Neural cell (in vitro differentiated cells): ENCODE measurements around the gene MRPL36. TPM values are rescaled to one million over a fixed set of nuclear protein-coding genes. Genes with fewer than 3 reads are reported as not detected.

Experiments used
- H2AFZ ChIP-seq: fragments of 200-600, 300-800 bp; sonication (generic), shearing (Covaris generic); 2 replicates; pipeline ENCODE4 v1.6.0; 2014; ENCODE audit warnings: low read depth, mild to moderate bottlenecking, antibody characterized with exemption, low read length, moderate library complexity
- H3F3A ChIP-seq: fragments of 200-600 bp; shearing (Covaris generic); 2 replicates; pipeline ENCODE4 v1.6.1; 2016; ENCODE audit warnings: mild to moderate bottlenecking, moderate library complexity, mixed read lengths, antibody characterized with exemption, low read length; ENCODE audit not compliant: insufficient read depth, poor library complexity, severe bottlenecking
- H3K27ac ChIP-seq: fragments of 200-600, 300-800 bp; sonication (generic), shearing (Covaris generic); 2 replicates; pipeline ENCODE4 v1.5.1; 2014; ENCODE audit warnings: mild to moderate bottlenecking, low read length, moderate library complexity
- H3K27me3 ChIP-seq: fragments of 300-800, 200-600 bp; sonication (generic), shearing (Covaris generic); 2 replicates; pipeline ENCODE4 v1.6.0; 2014; ENCODE audit warnings: mild to moderate bottlenecking, low read depth, low read length, moderate library complexity; ENCODE audit not compliant: insufficient read depth
- H3K36me3 ChIP-seq: fragments of 300-800, 200-600 bp; sonication (generic), shearing (Covaris generic); 2 replicates; pipeline ENCODE4 v1.5.1; 2014; ENCODE audit warnings: mild to moderate bottlenecking, antibody characterized with exemption, low read length, moderate library complexity; ENCODE audit not compliant: insufficient read depth
- H3K4me2 ChIP-seq: fragments of 300-800, 200-600 bp; sonication (generic), shearing (Covaris generic); 2 replicates; pipeline ENCODE4 v1.6.0; 2014; ENCODE audit warnings: mild to moderate bottlenecking, low read length
- H3K4me3 ChIP-seq: fragments of 300-800, 200-600 bp; sonication (generic), shearing (Covaris generic); 2 replicates; pipeline ENCODE4 v1.5.1; 2014; ENCODE audit warnings: mild to moderate bottlenecking, low read length, moderate library complexity
- H3K79me2 ChIP-seq: fragments of 200-600 bp; shearing (Covaris generic); replicated peaks from 2 replicates; pipeline ENCODE4 v1.6.0; 2014; ENCODE audit warnings: mild to moderate bottlenecking, low read length, moderate library complexity; ENCODE audit not compliant: insufficient read depth
- H3K9ac ChIP-seq: fragments of 300-800, 200-600 bp; sonication (generic), shearing (Covaris generic); 2 replicates; pipeline ENCODE4 v1.6.1; 2016; ENCODE audit warnings: mild to moderate bottlenecking, low read length, mixed read lengths
- H3K9me2 ChIP-seq: fragments of 200-600 bp; shearing (Covaris generic); 2 replicates; pipeline ENCODE4 v1.6.1; 2016; ENCODE audit warnings: mild to moderate bottlenecking, low read length, mixed read lengths; ENCODE audit not compliant: insufficient read depth
- H3K9me3 ChIP-seq: fragments of 200-600, 300-800 bp; sonication (generic), shearing (Covaris generic); 2 replicates; pipeline ENCODE4 v1.6.1; 2016; ENCODE audit warnings: mild to moderate bottlenecking, mixed run types, low read length, moderate library complexity, mixed read lengths
- H4K20me1 ChIP-seq: fragments of 200-600 bp; shearing (Covaris generic); 2 replicates; pipeline ENCODE4 v1.6.1; 2016; ENCODE audit warnings: mild to moderate bottlenecking, mixed run types; ENCODE audit not compliant: insufficient read depth
- EP300 ChIP-seq: fragments of 450-650 bp; conservative IDR thresholded peaks from 2 replicates; pipeline ENCODE4 v1.6.1; 2014; ENCODE audit warnings: antibody characterized with exemption, mild to moderate bottlenecking, moderate library complexity; ENCODE audit not compliant: poor library complexity, severe bottlenecking
- EZH2 ChIP-seq: fragments of 200-600, 300-800 bp; shearing (Covaris generic), sonication (generic); IDR thresholded peaks from 2 replicates; pipeline ENCODE4 v1.6.1; 2014; ENCODE audit warnings: antibody characterized with exemption, low read length, borderline replicate concordance, mild to moderate bottlenecking; ENCODE audit not compliant: insufficient read depth, poor library complexity, severe bottlenecking
- MXI1 ChIP-seq: fragments of 450-650 bp; conservative IDR thresholded peaks from 2 replicates; pipeline ENCODE4 v1.6.1; 2014; ENCODE audit warnings: antibody characterized with exemption, mild to moderate bottlenecking; ENCODE audit not compliant: poor library complexity, severe bottlenecking
- POLR2AphosphoS5 ChIP-seq: IDR thresholded peaks from 2 replicates; pipeline ENCODE4 v1.6.1; 2012
- RAD21 ChIP-seq: fragments of 450-650 bp; conservative IDR thresholded peaks from 2 replicates; pipeline ENCODE4 v1.6.1; 2014; ENCODE audit warnings: antibody characterized with exemption, mild to moderate bottlenecking, moderate library complexity
- SMC3 ChIP-seq: fragments of 450-650 bp; conservative IDR thresholded peaks from 2 replicates; pipeline ENCODE4 v1.6.1; 2014; ENCODE audit warnings: antibody characterized with exemption, mild to moderate bottlenecking, moderate library complexity; ENCODE audit not compliant: poor library complexity
- TAF1 ChIP-seq: IDR thresholded peaks from 2 replicates; pipeline ENCODE4 v1.6.1; 2012; ENCODE audit warnings: low read depth
- polyA plus RNA-seq: library from polyadenylated mRNA; depleted of rRNA; stranded (reverse); fragments of >200 nt; gene quantifications from 2 replicates; pipeline ENCODE4 v1.2.3, GENCODE V29; 2014
- TF ChIP-seq, protein P1 (sequence below): fragments of 450-650 bp; IDR thresholded peaks from 2 replicates; pipeline ENCODE4 v1.5.1; 2014; ENCODE audit warnings: antibody characterized with exemption, mild to moderate bottlenecking, moderate library complexity; ENCODE audit not compliant: poor library complexity, severe bottlenecking
- TF ChIP-seq, protein P2 (sequence below): IDR thresholded peaks from 2 replicates; pipeline ENCODE4 v1.6.1; 2012; ENCODE audit warnings: borderline replicate concordance

MRPL36 gene
- polyA plus RNA-seq, 1 donor from 2014 or later, result 51.9 TPM

DNA sequence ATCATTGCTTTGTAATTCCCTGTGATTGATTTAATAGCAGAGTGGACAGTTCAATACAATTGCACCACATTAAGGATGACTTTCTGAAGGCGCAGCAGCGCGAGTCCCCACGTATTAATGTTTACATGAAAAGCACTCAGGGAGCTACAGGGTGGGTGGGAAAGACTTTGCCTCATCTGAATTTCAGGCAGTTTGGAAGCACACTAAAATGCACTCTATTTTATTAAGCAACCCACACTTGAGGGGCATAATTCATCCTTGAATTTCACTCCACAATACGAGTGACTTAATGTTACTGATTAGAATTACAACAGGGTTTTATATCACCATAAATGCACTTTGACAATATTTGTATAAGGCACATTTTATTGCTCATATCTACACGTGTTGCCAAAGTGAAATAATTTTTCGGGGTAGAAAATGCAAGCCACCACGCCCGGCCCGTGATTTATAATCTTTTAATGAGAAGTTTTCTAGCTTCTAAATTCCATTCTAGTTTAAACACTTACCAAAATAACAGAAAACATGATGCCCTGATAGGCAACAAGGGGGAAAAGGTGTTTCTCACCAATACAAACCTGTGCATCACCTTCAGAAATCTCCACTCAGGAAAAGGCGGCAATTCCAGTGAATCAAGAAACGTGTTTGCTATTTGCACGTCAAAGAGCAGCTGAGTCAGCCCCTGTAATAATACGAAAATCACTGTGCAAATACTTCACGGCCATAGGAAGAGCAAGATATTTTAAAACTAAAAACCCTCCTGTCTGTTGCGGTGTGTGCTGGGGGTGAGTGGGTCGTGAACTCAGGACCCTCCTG, 42.6 kb upstream of the MRPL36 start:
- H3K9me2 ChIP-seq, result no peaks in the 10 kb centered on the region
- no peaks in the 10 kb centered on the region for H3K27me3 ChIP-seq
- no peak overlapping the region for H3K4me3 ChIP-seq
- no peaks in the 10 kb centered on the region for H3K79me2 ChIP-seq
- H3K4me2 ChIP-seq, result no peak overlapping the region
- H4K20me1 ChIP-seq, result no peaks in the 10 kb centered on the region
- H3K9me3 ChIP-seq, result no peaks in the 10 kb centered on the region
- H3F3A ChIP-seq, result no peaks in the 10 kb centered on the region
- TF ChIP-seq EP300, result no peak
- TF ChIP-seq POLR2AphosphoS5, result no peak
- no peak for TF ChIP-seq EZH2
- TF ChIP-seq TAF1, result no peak
- TF ChIP-seq RAD21, result no peak
- no peak for TF ChIP-seq SMC3
- TF ChIP-seq, protein P1, sequence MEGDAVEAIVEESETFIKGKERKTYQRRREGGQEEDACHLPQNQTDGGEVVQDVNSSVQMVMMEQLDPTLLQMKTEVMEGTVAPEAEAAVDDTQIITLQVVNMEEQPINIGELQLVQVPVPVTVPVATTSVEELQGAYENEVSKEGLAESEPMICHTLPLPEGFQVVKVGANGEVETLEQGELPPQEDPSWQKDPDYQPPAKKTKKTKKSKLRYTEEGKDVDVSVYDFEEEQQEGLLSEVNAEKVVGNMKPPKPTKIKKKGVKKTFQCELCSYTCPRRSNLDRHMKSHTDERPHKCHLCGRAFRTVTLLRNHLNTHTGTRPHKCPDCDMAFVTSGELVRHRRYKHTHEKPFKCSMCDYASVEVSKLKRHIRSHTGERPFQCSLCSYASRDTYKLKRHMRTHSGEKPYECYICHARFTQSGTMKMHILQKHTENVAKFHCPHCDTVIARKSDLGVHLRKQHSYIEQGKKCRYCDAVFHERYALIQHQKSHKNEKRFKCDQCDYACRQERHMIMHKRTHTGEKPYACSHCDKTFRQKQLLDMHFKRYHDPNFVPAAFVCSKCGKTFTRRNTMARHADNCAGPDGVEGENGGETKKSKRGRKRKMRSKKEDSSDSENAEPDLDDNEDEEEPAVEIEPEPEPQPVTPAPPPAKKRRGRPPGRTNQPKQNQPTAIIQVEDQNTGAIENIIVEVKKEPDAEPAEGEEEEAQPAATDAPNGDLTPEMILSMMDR, result no peak
- TF ChIP-seq MXI1, result no peak
- TF ChIP-seq, protein P2, sequence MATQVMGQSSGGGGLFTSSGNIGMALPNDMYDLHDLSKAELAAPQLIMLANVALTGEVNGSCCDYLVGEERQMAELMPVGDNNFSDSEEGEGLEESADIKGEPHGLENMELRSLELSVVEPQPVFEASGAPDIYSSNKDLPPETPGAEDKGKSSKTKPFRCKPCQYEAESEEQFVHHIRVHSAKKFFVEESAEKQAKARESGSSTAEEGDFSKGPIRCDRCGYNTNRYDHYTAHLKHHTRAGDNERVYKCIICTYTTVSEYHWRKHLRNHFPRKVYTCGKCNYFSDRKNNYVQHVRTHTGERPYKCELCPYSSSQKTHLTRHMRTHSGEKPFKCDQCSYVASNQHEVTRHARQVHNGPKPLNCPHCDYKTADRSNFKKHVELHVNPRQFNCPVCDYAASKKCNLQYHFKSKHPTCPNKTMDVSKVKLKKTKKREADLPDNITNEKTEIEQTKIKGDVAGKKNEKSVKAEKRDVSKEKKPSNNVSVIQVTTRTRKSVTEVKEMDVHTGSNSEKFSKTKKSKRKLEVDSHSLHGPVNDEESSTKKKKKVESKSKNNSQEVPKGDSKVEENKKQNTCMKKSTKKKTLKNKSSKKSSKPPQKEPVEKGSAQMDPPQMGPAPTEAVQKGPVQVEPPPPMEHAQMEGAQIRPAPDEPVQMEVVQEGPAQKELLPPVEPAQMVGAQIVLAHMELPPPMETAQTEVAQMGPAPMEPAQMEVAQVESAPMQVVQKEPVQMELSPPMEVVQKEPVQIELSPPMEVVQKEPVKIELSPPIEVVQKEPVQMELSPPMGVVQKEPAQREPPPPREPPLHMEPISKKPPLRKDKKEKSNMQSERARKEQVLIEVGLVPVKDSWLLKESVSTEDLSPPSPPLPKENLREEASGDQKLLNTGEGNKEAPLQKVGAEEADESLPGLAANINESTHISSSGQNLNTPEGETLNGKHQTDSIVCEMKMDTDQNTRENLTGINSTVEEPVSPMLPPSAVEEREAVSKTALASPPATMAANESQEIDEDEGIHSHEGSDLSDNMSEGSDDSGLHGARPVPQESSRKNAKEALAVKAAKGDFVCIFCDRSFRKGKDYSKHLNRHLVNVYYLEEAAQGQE, result no peak
- no peaks in the 10 kb centered on the region for H3K36me3 ChIP-seq
- H2AFZ ChIP-seq, result no peak overlapping the region
- H3K27ac ChIP-seq, result no peak overlapping the region
- no peak overlapping the region for H3K9ac ChIP-seq

DNA sequence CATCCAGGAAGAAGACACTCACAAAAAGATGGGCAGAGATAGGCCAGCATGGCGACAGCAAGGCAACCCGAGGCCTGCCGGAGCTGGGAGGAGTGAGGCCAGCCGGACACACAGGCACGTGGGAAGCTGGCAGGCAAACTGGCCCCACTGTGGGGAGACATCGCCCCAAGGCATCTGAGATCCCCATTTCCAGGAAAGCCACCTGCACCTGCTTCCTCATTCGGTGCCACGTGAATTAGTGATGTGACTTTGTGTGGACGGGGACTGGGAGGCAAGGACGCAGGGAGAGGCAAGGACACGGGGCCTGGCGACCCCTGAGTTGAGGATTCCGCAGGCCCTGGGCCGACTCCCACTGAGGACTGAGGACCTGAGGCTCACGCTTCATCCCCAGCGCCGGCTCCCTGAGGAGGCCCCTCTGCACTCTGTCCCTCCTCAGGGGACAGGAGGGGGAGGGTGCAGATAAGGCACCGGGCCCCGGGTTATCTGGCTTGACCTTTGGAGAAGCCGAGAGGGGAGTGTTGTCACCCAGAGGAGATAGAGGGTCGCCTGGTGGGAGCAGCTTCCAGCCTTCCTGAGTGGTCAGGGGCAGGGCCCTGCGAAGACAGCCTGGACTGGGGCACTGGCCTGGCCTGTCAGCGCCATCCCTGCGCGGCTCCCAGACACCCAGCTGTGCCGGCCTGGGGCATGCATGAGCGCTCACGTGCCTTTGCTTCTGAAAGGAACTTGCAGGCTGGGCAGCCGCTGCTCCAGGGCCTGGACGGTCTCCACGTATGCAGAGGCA, 41.3 kb upstream of the MRPL36 start:
- Histone ChIP-seq H3K4me2 (no peak overlapping the region), H3K36me3 (no peaks in the 10 kb centered on the region), H3F3A (no peaks in the 10 kb centered on the region), H2AFZ (no peak overlapping the region), H3K9me3 (no peaks in the 10 kb centered on the region), H4K20me1 (no peaks in the 10 kb centered on the region), H3K9ac (no peak overlapping the region), H3K4me3 (no peak overlapping the region), H3K27me3 (no peaks in the 10 kb centered on the region), H3K79me2 (no peaks in the 10 kb centered on the region), H3K9me2 (no peaks in the 10 kb centered on the region), H3K27ac (no peak overlapping the region)
- TF ChIP-seq, protein P1, result no peak
- TF ChIP-seq MXI1 (no peak), POLR2AphosphoS5 (no peak), EP300 (no peak), SMC3 (no peak), TAF1 (no peak), RAD21 (no peak), EZH2 (no peak)
- TF ChIP-seq, protein P2, result no peak
